ENCODE measurements around the gene ZNF362.

The ZNF362 gene

GRCh38 chr1:33269621-33270020 lies 13.3 kb downstream of the ZNF362 start:
- no peak for FAIRE-seq

- no peak for FAIRE-seq
Observed at GRCh38 chr1:33270379-33270778, 14.1 kb downstream of the ZNF362 start.

- FAIRE-seq = no peak
Observed at GRCh38 chr1:33270808-33271465, 14.6 kb downstream of the ZNF362 start.

DNA sequence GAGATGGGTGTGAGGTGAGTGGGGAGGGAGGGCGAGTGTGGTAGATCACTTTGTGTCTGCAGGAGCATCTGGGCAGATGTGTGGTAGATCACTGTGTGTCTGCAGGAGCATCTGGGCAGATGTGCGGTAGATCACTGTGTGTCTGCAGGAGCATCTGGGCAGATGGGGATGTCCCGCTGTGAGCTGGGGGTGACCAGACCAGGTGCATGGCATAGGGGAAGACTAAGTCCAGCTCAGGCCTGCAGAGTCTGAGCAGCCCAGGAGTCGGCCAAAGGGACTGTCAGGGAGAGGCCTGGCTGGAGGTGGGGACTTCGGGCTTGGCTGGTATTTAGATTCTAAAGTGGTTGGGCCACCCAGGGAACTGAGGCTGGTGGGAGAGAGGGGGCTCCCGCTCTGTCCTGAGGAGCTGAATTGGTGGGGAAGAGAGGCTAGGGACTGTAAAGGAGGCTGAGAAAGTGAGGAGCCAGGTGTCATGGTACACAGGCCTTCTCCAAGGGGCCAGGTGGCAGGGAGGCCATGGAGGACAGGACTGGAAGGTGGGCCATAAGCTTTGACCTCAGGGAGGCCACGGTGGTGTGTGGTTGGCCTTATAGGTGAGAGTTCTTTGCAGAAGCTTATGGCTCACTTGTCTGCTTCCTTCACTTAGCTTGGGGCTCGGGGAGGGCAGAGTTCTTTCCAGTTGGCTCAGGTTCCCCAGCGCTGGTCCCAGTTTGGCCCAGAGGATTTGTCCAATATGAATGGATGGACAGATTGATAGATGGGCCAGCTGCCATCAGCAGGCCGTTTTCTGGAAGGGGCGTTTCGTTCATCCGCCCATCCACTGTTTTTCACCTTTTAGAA lies 15.6 kb downstream of the ZNF362 start:
- FAIRE-seq = no peak

GRCh38 chr1:33272509-33272908 lies 16.2 kb downstream of the ZNF362 start:
- FAIRE-seq = no peak

- no peak for FAIRE-seq
Observed at GRCh38 chr1:33272930-33273329, 16.6 kb downstream of the ZNF362 start.

DNA sequence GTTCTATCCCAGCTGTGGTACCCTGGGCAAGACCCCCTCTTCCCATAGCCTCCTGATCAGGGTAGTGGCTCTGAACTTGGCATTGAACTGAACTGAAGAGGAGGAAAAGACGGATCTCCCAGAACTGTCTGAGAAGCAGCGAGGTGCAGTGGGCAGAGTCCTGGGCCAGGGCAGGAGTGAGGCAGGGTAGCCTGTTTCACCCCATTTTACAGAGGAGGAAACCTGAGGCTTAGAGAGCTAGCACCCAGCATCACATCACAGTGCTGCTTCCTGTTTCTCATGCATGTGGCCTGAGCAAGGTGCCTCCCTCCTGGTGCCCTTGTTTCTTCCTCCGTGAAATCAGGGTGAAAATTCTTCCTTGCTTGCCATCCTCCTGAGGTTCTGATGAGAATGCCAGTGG lies 17.1 kb downstream of the ZNF362 start:
- FAIRE-seq = no peak

DNA sequence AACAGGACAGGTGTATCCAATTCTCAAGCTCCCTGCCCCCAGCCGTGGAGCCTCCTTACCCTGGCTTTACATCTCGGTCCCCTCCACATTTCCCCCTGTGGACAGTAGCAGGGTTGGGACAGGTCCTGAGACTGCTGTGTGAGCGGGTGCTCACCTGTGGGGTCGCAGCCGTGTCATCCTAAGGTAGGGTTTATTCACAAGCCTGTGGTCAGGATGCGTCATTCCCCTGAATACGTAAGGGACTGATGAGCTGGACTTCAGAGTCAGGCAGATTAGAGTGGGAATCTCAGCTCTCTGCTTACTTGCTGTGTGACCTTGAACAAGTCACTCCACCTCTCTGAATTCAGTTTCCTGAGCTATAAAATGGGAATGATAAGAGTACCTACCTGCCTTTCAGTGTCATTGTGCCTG lies 17.7 kb downstream of the ZNF362 start:
- no peak for FAIRE-seq

- FAIRE-seq = no peak
Observed at GRCh38 chr1:33274446-33274845, 18.2 kb downstream of the ZNF362 start.

DNA sequence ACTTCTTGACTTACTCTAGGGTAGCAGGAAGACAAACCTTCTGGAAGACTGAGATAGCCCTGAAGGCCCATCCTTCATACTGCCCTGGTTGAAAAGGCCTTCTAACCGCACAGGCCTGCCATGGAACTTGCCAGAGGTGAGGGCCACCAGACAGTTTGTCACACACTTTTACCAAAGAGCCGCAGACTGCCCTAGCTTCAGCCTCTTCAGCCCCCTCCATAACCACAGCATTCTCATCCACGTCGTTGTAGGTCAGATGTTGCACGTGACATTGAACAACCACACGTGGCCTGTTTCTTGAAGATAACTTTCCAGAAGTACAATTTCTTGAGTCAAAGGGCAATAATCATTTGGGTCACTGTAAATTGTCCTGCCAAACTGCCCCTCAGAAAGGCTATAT lies 18.9 kb downstream of the ZNF362 start:
- FAIRE-seq = no peak

DNA sequence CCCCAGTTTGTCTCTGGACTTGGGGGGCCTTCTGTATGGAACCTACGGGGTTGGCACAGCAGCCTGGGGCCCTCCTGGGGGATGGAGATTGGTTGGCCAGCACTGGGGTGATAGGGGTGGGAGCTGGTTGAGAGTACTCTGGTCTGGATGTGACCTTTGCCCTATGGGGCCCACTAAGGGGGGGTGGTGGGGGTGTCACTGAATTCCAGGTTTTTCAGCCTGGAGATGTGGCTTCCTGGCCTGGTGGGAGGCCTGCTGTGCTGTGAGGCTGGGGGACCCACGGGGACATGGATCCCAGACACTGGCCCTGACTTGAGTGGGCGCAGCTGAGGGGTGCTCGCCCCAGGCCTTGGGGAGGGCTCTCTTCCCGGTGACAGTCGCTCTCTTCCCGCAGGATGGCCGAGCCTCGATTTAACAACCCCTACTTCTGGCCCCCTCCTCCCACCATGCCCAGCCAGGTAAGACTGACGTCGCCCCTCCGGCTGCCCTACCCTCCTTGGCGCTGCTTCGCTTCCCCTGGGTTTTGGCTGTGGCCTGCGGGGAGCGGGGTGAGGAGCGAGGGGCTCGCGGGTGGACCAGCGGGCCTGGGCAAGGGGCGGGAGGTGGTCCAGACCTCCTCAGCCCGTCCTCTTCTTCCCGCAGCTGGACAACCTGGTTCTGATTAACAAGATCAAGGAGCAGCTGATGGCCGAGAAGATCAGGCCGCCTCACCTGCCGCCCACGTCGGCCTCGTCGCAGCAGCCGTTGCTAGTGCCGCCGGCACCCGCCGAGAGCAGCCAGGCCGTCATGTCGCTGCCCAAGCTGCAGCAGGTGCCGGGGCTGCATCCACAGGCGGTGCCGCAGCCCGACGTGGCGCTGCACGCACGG lies 19.6 kb downstream of the ZNF362 start:
- FAIRE-seq = no peak

DNA sequence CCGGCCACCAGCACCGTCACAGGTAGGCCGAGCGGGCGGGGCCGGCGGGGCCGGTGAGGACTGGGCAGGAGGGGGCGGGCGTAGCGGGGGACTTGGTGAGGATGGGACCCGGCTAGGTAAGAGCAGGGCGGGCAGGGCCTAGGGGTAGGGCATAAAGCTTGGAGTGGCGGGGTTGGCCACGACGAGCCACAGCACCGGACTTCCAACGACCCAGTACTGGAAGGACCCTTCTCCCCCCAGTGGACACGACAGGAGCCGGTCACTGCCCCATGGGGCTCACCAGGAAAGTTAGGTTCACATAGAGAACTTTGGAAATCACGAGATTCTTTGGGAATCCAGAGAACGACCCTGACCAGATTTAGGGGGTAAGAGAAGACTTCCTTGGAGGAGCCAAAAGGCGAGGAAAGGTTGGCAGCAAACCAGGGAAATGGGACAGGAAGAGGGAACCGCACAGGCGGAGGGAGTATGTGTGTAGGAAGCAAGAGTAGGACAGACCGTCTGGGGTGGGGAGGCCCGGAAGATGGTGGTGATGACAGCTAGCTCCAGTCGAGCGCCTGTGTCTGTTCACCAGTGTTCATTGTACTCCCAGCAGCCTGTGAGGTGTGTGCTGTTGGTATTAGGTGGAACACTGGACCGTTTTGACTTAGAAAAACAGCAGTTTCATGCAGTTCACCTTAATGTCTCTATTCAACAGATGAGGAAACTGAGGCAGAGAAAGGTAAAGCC lies 20.4 kb downstream of the ZNF362 start:
- FAIRE-seq = no peak

DNA sequence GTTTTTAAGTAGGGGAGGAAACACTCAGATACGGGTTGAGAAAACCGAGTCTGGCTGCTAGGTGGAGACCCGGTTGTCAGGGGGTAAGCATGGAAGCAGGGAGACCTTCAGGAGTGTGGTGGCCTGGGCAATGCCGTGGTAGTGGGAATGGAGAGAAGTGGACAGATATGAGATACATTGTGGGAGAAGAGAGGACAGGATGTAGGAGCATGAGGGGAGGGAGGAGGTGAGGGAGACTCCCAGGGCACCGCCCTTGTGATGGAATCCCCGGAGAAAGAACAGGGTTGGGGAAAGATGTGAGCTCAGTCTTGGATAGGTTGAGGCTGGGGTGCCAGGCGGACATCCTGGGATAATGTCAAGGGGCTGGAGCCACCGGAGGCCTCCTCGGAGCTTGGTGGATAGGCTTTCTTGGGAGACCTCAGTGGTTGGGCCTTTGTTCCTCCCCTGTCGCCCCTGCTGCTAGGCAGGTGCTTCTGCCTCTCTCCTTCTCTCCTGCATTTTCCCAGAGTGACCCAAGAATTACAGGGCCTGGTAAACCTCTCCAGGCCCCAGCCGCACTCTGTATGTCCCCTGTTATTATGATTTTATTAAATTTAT lies 21.3 kb downstream of the ZNF362 start:
- no peak for FAIRE-seq

DNA sequence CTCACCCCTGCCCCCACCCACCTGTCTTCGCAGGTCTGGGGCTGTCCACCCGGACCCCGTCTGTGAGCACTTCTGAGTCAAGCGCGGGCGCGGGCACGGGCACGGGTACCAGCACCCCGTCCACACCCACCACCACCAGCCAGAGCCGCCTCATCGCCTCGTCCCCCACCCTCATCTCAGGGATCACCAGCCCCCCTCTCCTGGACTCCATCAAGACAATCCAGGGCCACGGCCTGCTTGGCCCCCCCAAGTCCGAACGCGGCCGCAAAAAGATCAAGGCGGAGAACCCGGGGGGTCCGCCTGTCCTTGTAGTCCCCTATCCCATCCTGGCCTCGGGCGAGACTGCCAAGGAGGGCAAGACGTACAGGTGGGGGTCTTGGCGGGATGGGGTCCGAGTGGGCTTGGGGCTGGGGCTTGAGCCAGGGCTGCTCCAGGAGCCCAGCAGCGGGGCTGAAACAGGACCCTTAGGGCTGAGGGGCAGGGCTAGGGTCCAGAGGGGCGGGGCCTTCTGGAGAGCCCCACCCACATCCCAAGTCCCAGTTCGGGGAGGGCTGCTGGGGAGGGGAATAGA lies 23.9 kb downstream of the ZNF362 start:
- no peak for FAIRE-seq

DNA sequence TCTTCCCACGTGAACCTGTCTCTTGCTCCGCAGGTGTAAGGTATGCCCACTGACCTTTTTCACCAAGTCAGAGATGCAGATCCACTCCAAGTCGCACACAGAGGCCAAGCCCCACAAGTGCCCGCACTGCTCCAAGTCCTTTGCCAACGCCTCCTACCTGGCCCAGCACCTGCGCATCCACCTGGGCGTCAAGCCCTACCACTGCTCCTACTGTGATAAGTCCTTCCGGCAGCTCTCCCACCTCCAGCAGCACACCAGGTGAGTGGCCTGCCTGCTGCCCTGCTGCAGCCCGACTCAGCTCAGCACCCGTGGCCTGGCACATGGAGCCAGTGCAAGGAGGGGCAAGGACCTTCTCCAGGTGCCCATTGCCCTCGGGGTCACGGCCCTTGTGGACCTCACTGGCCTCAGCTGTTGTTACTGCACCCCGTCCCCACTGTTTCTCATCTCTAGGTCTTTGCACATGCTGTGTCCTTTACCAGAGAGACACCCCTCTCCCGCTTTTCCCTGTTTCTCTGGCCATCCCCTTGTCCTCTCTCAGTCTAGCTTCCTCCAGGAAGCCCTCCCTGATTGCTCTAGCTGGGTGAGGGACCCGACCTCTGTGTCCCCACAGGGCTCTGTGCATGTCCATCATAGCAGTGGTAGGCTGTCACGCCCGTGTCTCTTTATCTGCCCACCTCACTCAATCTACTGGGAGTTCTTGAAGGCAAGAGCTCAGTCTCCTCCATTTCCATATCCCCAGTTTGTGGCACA lies 25.4 kb downstream of the ZNF362 start:
- FAIRE-seq = no peak

- no peak for FAIRE-seq
Observed at GRCh38 chr1:33282791-33283190, 26.5 kb downstream of the ZNF362 start.

DNA sequence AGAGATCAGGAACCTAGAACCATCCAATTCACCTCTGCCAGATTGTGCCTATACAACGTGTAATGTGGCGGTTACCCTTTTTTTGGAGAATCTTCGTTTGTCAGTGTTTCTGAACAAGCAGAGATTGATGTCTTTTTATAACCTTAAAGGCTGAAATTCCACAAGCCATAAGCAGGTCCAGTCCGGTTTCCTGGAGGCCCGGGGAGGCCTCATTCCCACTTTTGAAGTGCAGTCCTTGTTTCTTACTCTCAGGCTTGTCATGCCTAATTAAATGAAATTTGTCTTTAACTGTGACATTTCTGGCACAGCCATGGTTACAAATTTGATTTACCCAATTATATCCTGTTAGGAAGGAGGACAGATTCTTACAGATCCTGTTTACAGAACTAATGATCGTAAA lies 27.8 kb downstream of the ZNF362 start:
- FAIRE-seq = no peak

DNA sequence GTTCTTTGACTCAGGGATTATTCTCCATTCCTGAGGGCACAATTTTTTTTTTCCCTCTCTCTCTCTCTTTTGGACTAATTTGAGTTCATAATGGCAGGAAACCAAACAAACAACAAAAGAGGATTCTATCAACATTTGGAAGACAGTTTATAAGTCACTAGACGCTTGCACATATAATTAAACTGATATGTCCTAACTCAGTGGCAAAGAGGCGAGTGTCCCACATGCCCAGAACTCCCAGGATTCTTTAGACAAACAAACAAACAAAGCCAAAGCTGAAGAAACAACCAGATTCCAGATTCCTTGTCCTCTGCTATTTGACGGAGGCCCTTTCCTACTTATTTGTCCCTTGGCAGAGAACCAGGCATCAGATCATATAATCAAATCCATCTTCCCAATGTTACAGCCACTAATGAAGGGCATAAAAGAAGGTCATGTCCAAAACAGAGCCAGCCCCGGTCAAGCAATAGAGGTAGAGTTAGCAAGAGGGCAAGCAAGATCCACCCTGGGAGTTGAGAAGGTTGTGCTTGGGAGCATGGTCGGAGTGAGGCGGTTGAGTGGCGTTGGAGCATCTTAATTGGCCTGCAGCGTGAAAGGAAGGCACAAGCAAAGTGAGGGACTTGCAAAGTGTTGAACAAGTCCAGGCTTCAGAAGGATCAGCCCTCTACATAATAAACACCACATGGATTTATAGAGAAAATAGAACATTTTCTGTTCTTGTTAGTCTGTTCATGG lies 30.3 kb downstream of the ZNF362 start:
- FAIRE-seq = no peak

GRCh38 chr1:33287317-33287716 lies 31.0 kb downstream of the ZNF362 start:
- no peak for FAIRE-seq
